Measurements from ENCODE around the gene TSHZ2.

The TSHZ2 gene

GRCh38 chr20:53101992-53102760 lies 130.0 kb downstream of the TSHZ2 start:
- Histone ChIP-seq H3K4me1 (peaks cover 8% of the 10 kb centered on the region; the same call in 1 of the 2 replicates), H4K20me1 (no peaks in the 10 kb centered on the region), H3K36me3 (no peaks in the 10 kb centered on the region), H3K27me3 (no peaks in the 10 kb centered on the region), H3K4me2 (no peak overlapping the region), H3K4me3 (no peak overlapping the region), H3K9ac (no peak overlapping the region), H3K9me3 (no peaks in the 10 kb centered on the region), H3K27ac (no peak overlapping the region)
- TF ChIP-seq Cebpa-rat (IDR thresholded peaks at IDR 0.05) = no peak

GRCh38 chr20:53103124-53103523 lies 131.0 kb downstream of the TSHZ2 start:
- H3K27me3 ChIP-seq = no peaks in the 10 kb centered on the region
- no peaks in the 10 kb centered on the region for H3K9me3 ChIP-seq
- H3K27ac ChIP-seq = no peak overlapping the region
- H3K9ac ChIP-seq = no peak overlapping the region
- no peaks in the 10 kb centered on the region for H4K20me1 ChIP-seq
- no peak overlapping the region for H3K4me3 ChIP-seq
- peaks cover 8% of the 10 kb centered on the region; the same call in 1 of the 2 replicates for H3K4me1 ChIP-seq
- no peak for TF ChIP-seq Cebpa-rat (IDR thresholded peaks at IDR 0.05)
- H3K4me2 ChIP-seq = no peak overlapping the region
- no peaks in the 10 kb centered on the region for H3K36me3 ChIP-seq

- H3K27me3 ChIP-seq = no peaks in the 10 kb centered on the region
- no peak overlapping the region for H3K4me3 ChIP-seq
- peaks cover 8% of the 10 kb centered on the region; the same call in 1 of the 2 replicates for H3K4me1 ChIP-seq
- H3K9me3 ChIP-seq = no peaks in the 10 kb centered on the region
- no peak for TF ChIP-seq Cebpa-rat (IDR thresholded peaks at IDR 0.05)
- no peak overlapping the region for H3K9ac ChIP-seq
- H3K4me2 ChIP-seq = no peak overlapping the region
- H4K20me1 ChIP-seq = no peaks in the 10 kb centered on the region
- H3K36me3 ChIP-seq = no peaks in the 10 kb centered on the region
- no peak overlapping the region for H3K27ac ChIP-seq
These were observed 132.7 kb downstream of the TSHZ2 start for GRCh38 chr20:53104884-53105283.

- Histone ChIP-seq H3K27ac (no peak overlapping the region), H3K4me2 (no peak overlapping the region), H3K36me3 (no peaks in the 10 kb centered on the region), H3K27me3 (no peaks in the 10 kb centered on the region), H3K4me3 (no peak overlapping the region), H3K4me1 (no peaks in the 10 kb centered on the region), H4K20me1 (no peaks in the 10 kb centered on the region), H3K9ac (no peak overlapping the region), H3K9me3 (peaks cover 16% of the 10 kb centered on the region; the same call in 1 of the 2 replicates)
- no peak for TF ChIP-seq Cebpa-rat (IDR thresholded peaks at IDR 0.05)
These were observed 144.6 kb downstream of the TSHZ2 start for GRCh38 chr20:53116733-53117132.

- Histone ChIP-seq H3K27ac (no peak overlapping the region), H4K20me1 (no peaks in the 10 kb centered on the region), H3K4me3 (no peak overlapping the region), H3K9me3 (no peaks in the 10 kb centered on the region), H3K4me2 (no peak overlapping the region), H3K9ac (no peak overlapping the region), H3K36me3 (no peaks in the 10 kb centered on the region), H3K4me1 (no peaks in the 10 kb centered on the region), H3K27me3 (no peaks in the 10 kb centered on the region)
- no peak for TF ChIP-seq Cebpa-rat (IDR thresholded peaks at IDR 0.05)
These were observed 150.7 kb downstream of the TSHZ2 start for GRCh38 chr20:53122853-53123252.

- TF ChIP-seq Cebpa-rat (IDR thresholded peaks at IDR 0.05) = no peak
- H3K9ac ChIP-seq = no peak overlapping the region
- H3K27me3 ChIP-seq = no peaks in the 10 kb centered on the region
These were observed 152.0 kb downstream of the TSHZ2 start for GRCh38 chr20:53124075-53124551.

GRCh38 chr20:53124803-53125202 lies 152.6 kb downstream of the TSHZ2 start:
- Histone ChIP-seq H3K27ac (no peak overlapping the region), H3K36me3 (no peaks in the 10 kb centered on the region)

More at GRCh38 chr20:53124075-53124551, 152.0 kb downstream of the TSHZ2 start:
- H4K20me1 ChIP-seq = no peaks in the 10 kb centered on the region
- H3K9me3 ChIP-seq = no peaks in the 10 kb centered on the region
- no peak overlapping the region for H3K4me3 ChIP-seq
- no peaks in the 10 kb centered on the region for H3K4me1 ChIP-seq
- no peak overlapping the region for H3K4me2 ChIP-seq
- no peaks in the 10 kb centered on the region for H3K36me3 ChIP-seq
- H3K27ac ChIP-seq = no peak overlapping the region

GRCh38 chr20:53126185-53126584 lies 154.0 kb downstream of the TSHZ2 start:
- no peaks in the 10 kb centered on the region for H4K20me1 ChIP-seq
- H3K27me3 ChIP-seq = no peaks in the 10 kb centered on the region
- H3K4me3 ChIP-seq = no peak overlapping the region
- H3K9me3 ChIP-seq = no peaks in the 10 kb centered on the region
- no peaks in the 10 kb centered on the region for H3K4me1 ChIP-seq
- H3K36me3 ChIP-seq = no peaks in the 10 kb centered on the region
- no peak overlapping the region for H3K4me2 ChIP-seq
- no peak overlapping the region for H3K27ac ChIP-seq
- TF ChIP-seq Cebpa-rat (IDR thresholded peaks at IDR 0.05) = no peak
- no peak overlapping the region for H3K9ac ChIP-seq

More at GRCh38 chr20:53124803-53125202, 152.6 kb downstream of the TSHZ2 start:
- Histone ChIP-seq H3K9me3 (no peaks in the 10 kb centered on the region), H3K27me3 (no peaks in the 10 kb centered on the region), H3K4me3 (no peak overlapping the region), H3K4me2 (no peak overlapping the region), H3K9ac (no peak overlapping the region), H4K20me1 (no peaks in the 10 kb centered on the region), H3K4me1 (no peaks in the 10 kb centered on the region)
- no peak for TF ChIP-seq Cebpa-rat (IDR thresholded peaks at IDR 0.05)

GRCh38 chr20:53127027-53127426 lies 154.9 kb downstream of the TSHZ2 start:
- Histone ChIP-seq H3K9me3 (no peaks in the 10 kb centered on the region), H3K9ac (no peak overlapping the region), H3K27me3 (no peaks in the 10 kb centered on the region), H3K36me3 (no peaks in the 10 kb centered on the region), H3K4me1 (no peaks in the 10 kb centered on the region), H3K4me3 (no peak overlapping the region), H4K20me1 (no peaks in the 10 kb centered on the region), H3K4me2 (no peak overlapping the region), H3K27ac (no peak overlapping the region)
- TF ChIP-seq Cebpa-rat (IDR thresholded peaks at IDR 0.05) = no peak

GRCh38 chr20:53128004-53128403 lies 155.8 kb downstream of the TSHZ2 start:
- H3K27ac ChIP-seq = no peak overlapping the region
- H3K9ac ChIP-seq = no peak overlapping the region
- H3K9me3 ChIP-seq = no peaks in the 10 kb centered on the region
- no peaks in the 10 kb centered on the region for H3K36me3 ChIP-seq
- H4K20me1 ChIP-seq = no peaks in the 10 kb centered on the region
- H3K4me1 ChIP-seq = no peaks in the 10 kb centered on the region
- H3K4me3 ChIP-seq = no peak overlapping the region
- no peak overlapping the region for H3K4me2 ChIP-seq
- no peak for TF ChIP-seq Cebpa-rat (IDR thresholded peaks at IDR 0.05)
- H3K27me3 ChIP-seq = no peaks in the 10 kb centered on the region

Measured in BLaER1 (cell line).